Thyroid gland (tissue), 4 donors: ENCODE results near the gene UBE2H. TPM values are rescaled to one million over a fixed set of nuclear protein-coding genes. Genes with fewer than 3 reads are reported as not detected.
A peak's percentile ranks its signal among the peaks of the same experiment; 100 is the strongest.
"Not testable (repeated sequence)": the region's sequence is repeated elsewhere in the genome, so short reads cannot be mapped to it uniquely, and the experiment has no call there.

Experiments
- DNase-seq, 2 donors: peaks; one replicate each; pipeline ENCODE4 v3.0.0-alpha.2; 2019
- H3K27ac ChIP-seq, 3 donors: fragments of 200-600 bp; sonication (generic); 1 replicate in 2 of 3; 2 replicates in 1 of 3; pipeline ENCODE4 v1.5.1; 2016 to 2019; ENCODE audit warnings: mild to moderate bottlenecking in 1 of 3, moderate library complexity in 1 of 3
- H3K27me3 ChIP-seq: fragments of 200-600 bp; sonication (generic); one replicate; pipeline ENCODE4 v1.5.1; 2019
- H3K36me3 ChIP-seq, 2 donors: fragments of 200-600 bp; sonication (generic); one replicate each; pipeline ENCODE4 v1.5.1; 2016 to 2019
- H3K4me1 ChIP-seq, 2 donors: fragments of 200-600 bp; sonication (generic); one replicate each; pipeline ENCODE4 v1.5.1; 2017 to 2019
- H3K4me3 ChIP-seq, 3 donors: fragments of 200-600 bp; sonication (generic); replicated peaks in 1 of 3; 1 replicate in 2 of 3; 2 replicates in 1 of 3; pipeline ENCODE4 v1.5.1; 2016; ENCODE audit warnings: mild to moderate bottlenecking in 1 of 3
- H3K9me3 ChIP-seq: fragments of 200-600 bp; sonication (generic); one replicate; pipeline ENCODE4 v1.5.1; 2017
- POLR2A ChIP-seq, 2 donors: fragments of 450-650 bp; IDR thresholded peaks; one replicate each; pipeline ENCODE4 v1.6.1; 2017; ENCODE audit warnings: antibody characterized with exemption in 2 of 2, mild to moderate bottlenecking in 2 of 2, moderate library complexity in 1 of 2
- WGBS, 2 donors: methylation state at CpG; one replicate each; pipeline ENCODE4 v1.1.5; 2017; 5-methylcytosine and 5-hydroxymethylcytosine counted together
- intact Hi-C: fragments of 100-400 bp; cut with DNase I; formaldehyde crosslinking; loops from one replicate; pipeline ENCODE4 v1.15.1; 2023
- total RNA-seq, 4 donors: library from RNA; depleted of rRNA; stranded (reverse); fragments of >200 nt; gene quantifications; one replicate each; pipeline ENCODE4 v1.2.3, GENCODE V29; 2016
- TF ChIP-seq, protein P1 (sequence below), 6 experiments: fragments of 200-600 bp in 3 of 6; fragments of 450-650 bp in 3 of 6; sonication (generic) in 3 of 6; IDR thresholded peaks; one replicate each; pipeline ENCODE4 v1.5.1; 2016 to 2019; ENCODE audit warnings: antibody characterized with exemption in 6 of 6, mild to moderate bottlenecking in 2 of 6, inconsistent platforms in 1 of 6, moderate library complexity in 1 of 6

UBE2H gene
- total RNA-seq, 4 donors from 2014 or later, result 97.7 to 156 (median 122) TPM

DNA sequence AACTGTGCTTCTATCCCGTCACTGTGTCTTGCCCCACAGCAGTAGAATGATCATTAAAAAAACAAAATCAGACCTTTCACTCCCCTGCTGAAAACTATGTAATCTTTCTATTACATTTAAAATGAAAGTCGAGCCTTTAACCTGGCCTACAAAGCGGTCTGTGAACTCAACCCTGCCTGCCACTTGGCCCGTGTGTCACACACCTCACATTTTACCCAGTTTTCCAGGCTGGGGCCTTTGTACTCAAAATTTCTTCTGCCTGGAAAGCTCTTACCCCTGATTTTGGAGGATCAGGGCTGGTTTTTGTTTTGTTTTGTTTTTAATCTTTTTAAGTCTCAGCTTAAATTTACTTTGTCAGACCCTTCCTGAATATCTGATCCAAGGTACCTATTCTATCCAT lies 82.1 kb downstream of the UBE2H start:
- Histone ChIP-seq H3K4me1 (peaks cover 40 to 45% of the 10 kb centered on the region in 2 donors), H3K36me3 (no peaks in the 10 kb centered on the region), H3K27me3 (no peaks in the 10 kb centered on the region), H3K9me3 (no peaks in the 10 kb centered on the region), H3K27ac (peak overlapping the region; percentile 1 to 78 (median 54)), H3K4me3 (no peak overlapping the region)
- intact Hi-C loops, result no loop called here
- DNase-seq, result no peak
- no peak for TF ChIP-seq POLR2A (IDR thresholded peaks at IDR 0.05)
- TF ChIP-seq, protein P1, sequence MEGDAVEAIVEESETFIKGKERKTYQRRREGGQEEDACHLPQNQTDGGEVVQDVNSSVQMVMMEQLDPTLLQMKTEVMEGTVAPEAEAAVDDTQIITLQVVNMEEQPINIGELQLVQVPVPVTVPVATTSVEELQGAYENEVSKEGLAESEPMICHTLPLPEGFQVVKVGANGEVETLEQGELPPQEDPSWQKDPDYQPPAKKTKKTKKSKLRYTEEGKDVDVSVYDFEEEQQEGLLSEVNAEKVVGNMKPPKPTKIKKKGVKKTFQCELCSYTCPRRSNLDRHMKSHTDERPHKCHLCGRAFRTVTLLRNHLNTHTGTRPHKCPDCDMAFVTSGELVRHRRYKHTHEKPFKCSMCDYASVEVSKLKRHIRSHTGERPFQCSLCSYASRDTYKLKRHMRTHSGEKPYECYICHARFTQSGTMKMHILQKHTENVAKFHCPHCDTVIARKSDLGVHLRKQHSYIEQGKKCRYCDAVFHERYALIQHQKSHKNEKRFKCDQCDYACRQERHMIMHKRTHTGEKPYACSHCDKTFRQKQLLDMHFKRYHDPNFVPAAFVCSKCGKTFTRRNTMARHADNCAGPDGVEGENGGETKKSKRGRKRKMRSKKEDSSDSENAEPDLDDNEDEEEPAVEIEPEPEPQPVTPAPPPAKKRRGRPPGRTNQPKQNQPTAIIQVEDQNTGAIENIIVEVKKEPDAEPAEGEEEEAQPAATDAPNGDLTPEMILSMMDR (IDR thresholded peaks at IDR 0.05), result no peak
- 65 to 79% methylated on average over 4 of the region's 4 CpGs for WGBS, 2 donors

- H3K27me3 ChIP-seq, result no peaks in the 10 kb centered on the region
- TF ChIP-seq, protein P1 (IDR thresholded peaks at IDR 0.05), result no peak
- no peak for TF ChIP-seq POLR2A (IDR thresholded peaks at IDR 0.05)
- H3K27ac ChIP-seq, result peak overlapping the region; percentile 91 to 99 (median 97)
- no peaks in the 10 kb centered on the region for H3K9me3 ChIP-seq
- H3K4me3 ChIP-seq, result no peak overlapping the region
- intact Hi-C loops, result no loop called here
- peaks cover 69 to 80% of the 10 kb centered on the region in 2 donors for H3K4me1 ChIP-seq
- WGBS, 2 donors, result 24 to 31% methylated on average over 3 of the region's 3 CpGs
- H3K36me3 ChIP-seq, result no peaks in the 10 kb centered on the region
- DNase-seq, result no peak
These were observed 86.5 kb downstream of the UBE2H start for GRCh38 chr7:129866251-129866650.

DNA sequence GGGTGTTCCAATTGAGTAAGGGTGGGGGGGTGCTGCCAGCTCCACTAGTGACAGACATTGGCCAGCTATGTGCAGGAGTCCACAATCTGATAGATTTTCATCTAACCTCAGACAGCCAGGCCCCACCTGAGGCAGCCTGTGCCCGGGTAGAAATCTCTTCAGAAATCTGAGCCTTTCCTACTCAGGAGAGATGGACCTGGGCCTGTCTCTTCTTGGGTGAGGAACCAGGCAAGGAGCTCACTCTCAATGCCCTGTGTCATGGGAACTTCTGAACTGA lies 86.9 kb downstream of the UBE2H start:
- intact Hi-C loops, result no loop called here
- no peak overlapping the region for H3K4me3 ChIP-seq
- WGBS, 2 donors, result 50% methylated on average over 1 of the region's 1 CpG; no CpG with 5 or more reads in 1 of the 2 donors
- DNase-seq, result peak; percentile 20 to 37
- H3K4me1 ChIP-seq, result peaks cover 65 to 80% of the 10 kb centered on the region in 2 donors
- TF ChIP-seq, protein P1 (IDR thresholded peaks at IDR 0.05), result no peak
- no peak for TF ChIP-seq POLR2A (IDR thresholded peaks at IDR 0.05)
- no peaks in the 10 kb centered on the region for H3K9me3 ChIP-seq
- peak overlapping the region; percentile 91 to 99 (median 97) for H3K27ac ChIP-seq
- no peaks in the 10 kb centered on the region for H3K27me3 ChIP-seq
- H3K36me3 ChIP-seq, result no peaks in the 10 kb centered on the region

GRCh38 chr7:129865093-129865924 lies 87.5 kb downstream of the UBE2H start:
- DNase-seq, result no peak
- TF ChIP-seq, protein P1 (IDR thresholded peaks at IDR 0.05), result no peak
- TF ChIP-seq POLR2A (IDR thresholded peaks at IDR 0.05), result peak in 1 of 2 donors; percentile 50
- no peaks in the 10 kb centered on the region for H3K36me3 ChIP-seq
- H3K27me3 ChIP-seq, result no peaks in the 10 kb centered on the region
- WGBS, 2 donors, result 40 to 45% methylated on average over 4 of the region's 4 CpGs
- H3K9me3 ChIP-seq, result no peaks in the 10 kb centered on the region
- H3K27ac ChIP-seq, result peak overlapping the region; percentile 91 to 99 (median 97)
- intact Hi-C loops, result no loop called here
- peaks cover 65 to 78% of the 10 kb centered on the region in 2 donors for H3K4me1 ChIP-seq
- no peak overlapping the region for H3K4me3 ChIP-seq

DNA sequence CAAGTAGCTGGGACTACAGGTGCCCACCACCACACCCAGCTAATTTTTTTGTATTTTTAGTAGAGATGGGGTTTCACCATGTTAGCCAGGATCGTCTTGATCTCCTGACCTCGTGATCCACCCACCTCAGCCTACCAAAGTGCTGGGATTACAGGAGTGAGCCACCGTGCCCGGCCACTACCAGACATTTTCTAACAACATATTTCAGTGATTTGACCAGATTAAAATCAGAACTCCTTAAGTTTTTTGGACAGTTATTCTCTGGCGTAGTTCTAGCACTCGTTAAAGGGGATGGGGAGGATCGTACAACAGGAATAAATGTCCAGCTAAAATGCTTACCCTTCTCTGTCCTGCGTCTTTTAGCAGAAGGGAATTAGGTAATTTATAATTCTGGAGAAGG lies 88.1 kb downstream of the UBE2H start:
- Histone ChIP-seq H3K27ac (peak overlapping the region; percentile 91 to 99 (median 97)), H3K4me1 (peaks cover 65 to 78% of the 10 kb centered on the region in 2 donors)
- WGBS, 2 donors, result 58 to 72% methylated on average over 8 of the region's 8 CpGs
- H3K9me3 ChIP-seq, DNase-seq, intact Hi-C loops, H3K27me3 ChIP-seq, H3K4me3 ChIP-seq, H3K36me3 ChIP-seq: not testable (repeated sequence)
